Stimulated activated CD8-positive, alpha-beta memory T cell treated with anti-CD3 and anti-CD28 coated beads, Interleukin-4, amount 100 ng/mL, for 1 hour (primary cell): ENCODE measurements around the gene KRT7.

Experiments
- DNase-seq, 2 donors: peaks; one replicate each; pipeline ENCODE4 v3.0.0-alpha.2; 2020; ENCODE audit warnings: low read depth in 2 of 2, low spot score in 1 of 2

Gene KRT7

DNA sequence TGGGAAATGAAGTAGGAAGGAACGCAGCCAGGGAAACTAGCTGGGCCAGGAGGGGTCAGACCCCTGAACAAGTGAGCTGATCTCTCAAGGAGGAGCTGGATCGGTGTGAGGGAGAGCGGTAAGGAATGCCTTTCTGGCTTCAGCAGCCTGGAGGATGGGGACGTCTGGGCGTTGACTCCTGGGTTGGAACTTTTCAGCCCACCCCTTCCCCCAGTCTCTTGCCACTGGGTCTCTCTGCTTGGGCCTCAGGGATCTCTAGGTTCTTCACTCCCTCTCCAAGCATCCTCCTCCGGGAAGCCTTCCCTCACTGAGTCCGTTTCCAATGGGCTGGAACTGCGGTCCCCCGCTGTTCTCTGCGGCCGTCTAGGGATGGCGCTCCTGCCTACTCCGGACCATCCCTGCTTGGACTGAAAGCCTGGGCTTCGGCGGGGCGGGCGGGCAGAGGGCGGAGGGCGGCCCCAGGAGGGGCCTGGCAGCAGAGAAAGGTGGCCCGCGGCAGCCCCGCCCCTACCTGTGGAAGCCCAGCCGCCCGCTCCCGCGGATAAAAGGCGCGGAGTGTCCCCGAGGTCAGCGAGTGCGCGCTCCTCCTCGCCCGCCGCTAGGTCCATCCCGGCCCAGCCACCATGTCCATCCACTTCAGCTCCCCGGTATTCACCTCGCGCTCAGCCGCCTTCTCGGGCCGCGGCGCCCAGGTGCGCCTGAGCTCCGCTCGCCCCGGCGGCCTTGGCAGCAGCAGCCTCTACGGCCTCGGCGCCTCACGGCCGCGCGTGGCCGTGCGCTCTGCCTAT, at the start of gene KRT7:
TSS of gene KRT7 (plus strand) at position 570 of the 788 bp plus-strand sequence. CDS start at position 624, 54 bp downstream.
- DNase-seq = no peak

DNA sequence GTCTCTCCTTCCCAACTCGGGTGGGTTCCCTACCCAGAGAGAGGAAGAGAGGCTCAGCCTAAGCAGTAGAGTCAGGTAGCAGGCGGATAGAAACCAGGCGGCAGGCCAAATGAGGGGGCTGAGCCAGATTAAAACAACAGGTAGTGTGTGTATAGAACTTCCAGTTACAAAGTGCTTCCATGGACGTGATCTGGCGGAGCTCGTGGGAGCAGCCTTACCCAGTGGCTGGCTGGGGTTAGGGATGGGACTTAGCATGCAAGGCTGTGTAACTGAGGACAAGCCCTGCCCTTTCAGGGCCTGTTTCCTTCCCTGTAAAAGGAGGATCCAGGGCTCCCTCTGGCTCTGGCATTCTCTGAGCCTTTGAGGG, 49.5 kb upstream of the KRT7 start:
- DNase-seq = no peak

DNA sequence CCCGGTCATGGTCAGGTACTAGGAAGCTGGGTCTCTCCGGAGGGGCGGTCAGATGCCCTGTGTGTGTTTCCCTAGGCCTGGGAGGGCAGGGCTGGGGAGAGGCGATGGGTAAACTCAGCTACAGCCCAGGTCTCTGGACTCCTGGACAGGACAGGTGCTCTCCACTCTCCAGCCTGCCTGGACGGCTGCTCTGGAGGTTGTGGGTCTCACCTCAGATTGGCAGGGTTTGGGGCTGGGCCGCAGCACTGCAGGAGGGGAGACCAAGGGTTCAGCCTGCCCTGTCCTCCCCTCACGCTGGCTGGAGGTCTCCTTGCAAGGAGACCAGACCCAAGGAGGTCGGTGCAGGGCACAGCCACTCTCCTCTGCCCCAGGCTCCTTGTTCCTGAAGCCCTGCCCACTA, 49.1 kb upstream of the KRT7 start:
- DNase-seq = no peak

GRCh38 chr12:52184813-52185212, 48.2 kb upstream of the KRT7 start:
- no peak for DNase-seq

- DNase-seq = no peak
These were observed 47.6 kb upstream of the KRT7 start for GRCh38 chr12:52185400-52185967.

- DNase-seq = no peak
These were observed 46.8 kb upstream of the KRT7 start for GRCh38 chr12:52186118-52186840.

- DNase-seq = no peak
These were observed 45.8 kb upstream of the KRT7 start for GRCh38 chr12:52187206-52187605.

- no peak for DNase-seq
These were observed 45.4 kb upstream of the KRT7 start for GRCh38 chr12:52187640-52188039.

DNA sequence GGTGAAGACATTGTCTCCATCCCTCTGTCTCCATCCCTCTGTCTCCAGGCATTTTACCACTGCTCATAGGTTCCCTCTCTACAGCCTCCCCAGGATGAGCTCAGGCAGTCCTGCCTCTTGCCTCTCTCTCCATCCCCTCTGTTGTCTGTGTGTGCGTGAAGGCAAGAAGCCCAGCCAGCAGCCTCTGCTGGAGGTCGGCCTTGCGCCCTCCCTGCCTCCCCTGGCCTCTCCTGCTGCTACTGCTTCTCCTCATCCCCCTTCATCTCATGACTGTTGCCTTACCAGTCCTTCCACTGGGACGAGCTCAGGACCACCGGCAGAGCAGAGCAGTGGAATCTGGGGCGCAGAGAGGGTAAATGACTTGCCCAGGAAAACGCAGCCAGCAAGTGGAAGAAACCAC, 44.4 kb upstream of the KRT7 start:
- DNase-seq = no peak

DNA sequence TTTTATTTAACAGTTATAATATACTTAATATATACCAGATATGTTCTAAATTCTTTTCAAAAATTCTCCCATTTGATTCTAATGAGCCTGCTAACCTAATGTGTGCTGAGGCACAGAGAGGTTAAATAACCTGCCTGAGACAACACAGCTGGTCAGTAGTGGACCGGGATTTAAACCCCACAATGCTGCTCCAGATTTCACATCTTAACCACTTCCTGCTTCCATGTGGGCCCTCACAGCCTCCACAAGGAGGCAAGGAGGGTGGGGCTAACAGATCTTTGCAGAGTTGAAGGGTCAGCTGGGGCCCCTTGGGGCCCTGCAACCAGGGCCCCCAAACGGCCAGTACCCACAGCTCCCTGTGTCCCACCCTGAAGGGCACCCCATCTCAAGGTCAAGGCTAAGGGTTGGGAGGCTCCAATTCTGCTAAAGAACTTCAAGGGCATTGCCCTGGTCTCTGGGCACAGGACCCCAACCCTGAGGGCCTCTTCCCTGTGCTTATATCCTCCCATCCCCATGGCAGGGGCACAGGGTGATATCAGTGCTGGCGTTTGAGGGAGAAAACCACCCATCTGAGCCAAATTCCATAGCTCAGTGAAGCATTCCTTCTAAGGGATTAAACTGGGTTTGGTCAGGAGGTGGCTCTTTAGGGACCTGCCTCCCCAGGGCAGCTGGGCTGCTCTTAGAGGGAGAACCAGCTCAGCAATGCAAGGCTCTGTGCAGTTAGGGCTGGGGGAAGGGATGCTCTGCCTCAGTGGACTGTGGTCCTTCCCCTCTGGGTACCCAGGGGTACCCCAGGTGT, 43.5 kb upstream of the KRT7 start:
- no peak for DNase-seq

DNA sequence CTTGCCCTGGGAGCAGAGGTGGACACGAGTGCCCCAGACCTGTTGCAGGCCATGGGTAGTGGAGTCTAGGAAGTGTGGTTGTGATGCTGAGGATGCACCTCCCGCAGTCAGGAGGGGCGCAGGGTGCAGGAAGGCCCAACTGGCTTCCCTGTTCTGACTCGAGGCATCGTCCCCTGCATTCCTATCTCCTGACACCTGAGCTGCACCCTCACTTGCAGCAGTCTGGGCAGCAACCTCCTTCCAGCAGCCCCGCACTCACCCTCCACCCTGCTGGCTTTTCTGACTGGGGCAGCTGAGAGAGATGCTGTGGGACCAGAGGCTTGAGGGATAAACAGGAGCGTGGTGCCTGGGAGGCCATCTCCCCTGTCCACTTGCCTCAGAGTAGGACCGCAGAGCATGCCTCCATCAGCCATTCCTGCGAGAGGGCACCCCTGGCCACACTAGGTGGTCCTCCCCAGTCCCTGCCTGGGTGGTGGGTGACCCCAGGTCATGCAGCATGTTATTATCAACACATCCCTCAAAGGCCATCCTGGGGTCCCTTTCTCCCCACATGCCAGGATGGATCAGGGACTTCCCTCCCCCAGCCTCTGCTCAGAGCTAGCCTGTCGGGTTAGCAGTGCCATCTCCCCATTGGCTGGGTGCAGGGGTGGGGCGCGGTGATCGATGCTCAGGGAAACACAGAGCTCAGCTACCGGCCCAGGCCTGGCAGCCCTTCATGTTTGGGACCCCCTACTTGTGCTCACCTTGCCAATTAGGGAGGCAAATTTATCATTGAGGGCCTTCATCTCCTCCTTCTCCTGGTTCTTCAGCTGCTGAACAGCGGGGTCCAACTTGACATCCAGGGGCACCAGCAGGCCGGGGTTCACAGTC, 41.9 kb upstream of the KRT7 start:
- DNase-seq = no peak

DNA sequence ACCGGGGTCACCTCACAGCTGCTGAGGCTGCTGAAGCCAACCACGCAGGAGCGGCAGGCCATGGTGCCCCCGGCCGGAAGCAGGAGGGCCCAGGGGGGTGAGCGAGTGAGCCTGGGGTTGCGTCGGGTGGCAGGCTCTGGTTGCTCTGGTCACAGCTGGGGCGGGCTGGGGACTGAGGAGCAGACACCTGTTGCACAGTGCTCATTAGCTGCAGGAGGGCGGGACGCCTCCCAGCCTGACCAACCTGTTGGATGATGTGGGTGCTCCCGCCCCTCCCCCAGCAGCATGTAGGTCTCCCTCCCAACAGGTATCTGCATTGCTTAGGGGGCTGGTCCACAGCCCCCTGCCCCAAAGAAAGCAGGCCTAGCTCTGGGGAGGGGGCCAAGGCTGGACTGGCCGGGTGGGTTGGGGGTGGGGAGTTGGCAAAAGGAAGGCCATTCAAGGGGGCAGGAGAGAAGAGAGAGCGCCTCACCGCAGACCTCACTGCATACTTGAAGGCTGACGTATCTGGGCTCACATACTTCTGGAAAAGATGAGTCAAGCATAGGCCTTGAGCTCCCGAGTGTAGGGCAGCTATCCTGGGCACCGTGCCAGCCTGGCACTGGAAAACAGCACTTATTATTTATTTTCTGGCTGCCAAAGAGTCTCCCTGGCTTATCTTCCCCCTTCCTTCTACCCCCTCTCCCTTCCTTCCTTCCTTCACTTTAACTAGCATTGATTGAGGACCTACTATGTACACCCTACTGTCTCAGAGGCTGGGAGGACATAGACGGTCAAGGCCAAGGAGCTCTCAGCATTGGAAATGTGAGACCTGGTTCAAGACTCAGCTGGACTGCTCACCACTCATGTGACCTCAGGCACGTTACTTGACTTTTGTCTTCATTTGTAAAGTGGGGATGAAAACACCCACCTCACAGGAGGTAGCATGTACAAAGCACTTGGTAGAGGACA, 40.9 kb upstream of the KRT7 start, which contains the start of gene KRT80:
TSS of gene KRT80 (minus strand) at position 174 of the 951 bp plus-strand sequence. CDS start at position 62, 112 bp downstream.
- no peak for DNase-seq

GRCh38 chr12:52193532-52193931, 39.5 kb upstream of the KRT7 start:
- no peak for DNase-seq

GRCh38 chr12:52193991-52194390, 39.1 kb upstream of the KRT7 start:
- DNase-seq = no peak

DNA sequence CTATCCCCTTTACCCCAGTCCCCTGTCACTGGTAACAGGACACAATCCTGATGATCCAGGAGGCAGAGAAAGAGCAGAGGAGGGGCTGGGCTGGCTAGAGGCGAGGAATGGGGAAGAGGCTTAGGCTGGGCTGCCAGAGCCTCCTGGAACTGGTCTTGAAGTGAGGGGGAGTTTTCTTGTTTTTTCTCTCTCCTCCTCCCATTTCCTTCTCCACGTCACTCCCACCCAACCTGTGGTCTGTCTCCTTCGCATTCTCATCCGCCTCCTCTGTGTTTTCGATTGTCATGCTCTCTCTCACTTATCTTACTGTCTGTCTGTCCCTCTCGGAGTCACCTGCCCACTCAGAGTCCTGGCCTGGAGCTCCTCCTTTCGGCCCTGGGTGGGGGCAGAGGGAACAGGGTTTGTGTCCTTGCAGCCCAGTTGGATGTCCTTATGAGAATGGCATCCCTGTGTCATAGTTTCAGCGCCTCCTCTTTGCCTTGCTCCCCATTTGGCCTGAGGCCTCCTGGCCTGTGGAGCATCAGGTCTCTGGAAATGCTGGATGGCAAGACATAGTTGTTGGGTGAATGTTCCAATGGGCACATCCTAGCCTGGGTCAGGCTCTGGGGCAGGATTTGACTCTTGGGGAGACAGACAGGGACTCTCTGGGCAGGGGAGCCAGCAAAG, 37.8 kb upstream of the KRT7 start:
- no peak for DNase-seq

DNA sequence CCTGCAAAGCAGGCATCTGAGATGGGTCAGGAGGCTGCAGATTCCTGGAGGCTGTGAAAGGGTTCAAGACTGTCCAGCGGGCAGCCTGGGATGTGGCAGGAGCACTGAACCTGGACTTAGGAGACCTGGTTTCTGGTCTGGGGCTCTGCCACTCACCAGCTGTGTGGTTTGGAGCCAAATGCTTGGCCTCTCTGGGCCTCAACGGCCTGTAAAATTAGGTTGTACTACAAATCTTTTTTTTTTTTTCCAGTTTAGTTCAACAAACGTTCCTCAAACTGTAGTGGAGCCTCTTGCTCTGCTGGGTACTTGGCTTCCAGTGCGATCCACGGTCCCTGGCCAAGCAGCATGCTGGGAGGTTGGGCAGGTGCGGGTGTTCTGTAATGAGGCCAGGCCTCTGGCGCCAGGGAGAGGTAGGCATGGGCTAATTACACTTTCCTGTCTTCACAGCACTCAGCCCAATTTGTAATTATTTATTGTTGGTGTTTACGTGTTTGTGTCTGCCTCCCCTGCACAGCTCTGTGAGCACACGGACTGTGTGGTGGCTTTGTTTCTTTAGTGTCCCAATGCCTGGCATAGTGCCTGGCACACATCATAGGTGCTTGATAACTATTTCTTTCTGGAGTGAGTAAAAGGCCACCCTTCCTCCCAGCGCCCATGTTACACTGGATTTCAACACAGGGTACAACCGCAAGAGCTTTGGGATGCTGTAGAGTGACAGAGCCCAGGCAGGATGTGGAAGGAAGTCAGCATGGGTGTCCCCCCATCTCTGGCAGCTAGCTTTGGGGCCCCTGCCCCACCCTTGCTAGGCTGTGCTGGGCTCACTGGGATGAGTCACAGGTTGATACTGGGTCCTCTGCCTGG, 35.4 kb upstream of the KRT7 start:
- no peak for DNase-seq

- DNase-seq = no peak
These were observed 34.4 kb upstream of the KRT7 start for GRCh38 chr12:52198454-52199215.
